PC-9 (cell line): ENCODE results near the gene ZFAND3.
"Not testable (repeated sequence)": the region's sequence is repeated elsewhere in the genome, so short reads cannot be mapped to it uniquely, and the experiment has no call there.

ENCODE experiments used
- EZH2 ChIP-seq: fragments of 200-600 bp; sonication (generic); IDR thresholded peaks from 2 replicates; pipeline ENCODE4 v1.8.0; 2017; ENCODE audit warnings: antibody characterized with exemption, low read depth
- TF ChIP-seq, protein P1 (sequence below): fragments of 200-600 bp; sonication (generic); conservative IDR thresholded peaks from 2 replicates; pipeline ENCODE4 v1.6.1; 2017; ENCODE audit warnings: mixed run types, antibody characterized with exemption, mild to moderate bottlenecking, moderate library complexity

- TF ChIP-seq, protein P1, sequence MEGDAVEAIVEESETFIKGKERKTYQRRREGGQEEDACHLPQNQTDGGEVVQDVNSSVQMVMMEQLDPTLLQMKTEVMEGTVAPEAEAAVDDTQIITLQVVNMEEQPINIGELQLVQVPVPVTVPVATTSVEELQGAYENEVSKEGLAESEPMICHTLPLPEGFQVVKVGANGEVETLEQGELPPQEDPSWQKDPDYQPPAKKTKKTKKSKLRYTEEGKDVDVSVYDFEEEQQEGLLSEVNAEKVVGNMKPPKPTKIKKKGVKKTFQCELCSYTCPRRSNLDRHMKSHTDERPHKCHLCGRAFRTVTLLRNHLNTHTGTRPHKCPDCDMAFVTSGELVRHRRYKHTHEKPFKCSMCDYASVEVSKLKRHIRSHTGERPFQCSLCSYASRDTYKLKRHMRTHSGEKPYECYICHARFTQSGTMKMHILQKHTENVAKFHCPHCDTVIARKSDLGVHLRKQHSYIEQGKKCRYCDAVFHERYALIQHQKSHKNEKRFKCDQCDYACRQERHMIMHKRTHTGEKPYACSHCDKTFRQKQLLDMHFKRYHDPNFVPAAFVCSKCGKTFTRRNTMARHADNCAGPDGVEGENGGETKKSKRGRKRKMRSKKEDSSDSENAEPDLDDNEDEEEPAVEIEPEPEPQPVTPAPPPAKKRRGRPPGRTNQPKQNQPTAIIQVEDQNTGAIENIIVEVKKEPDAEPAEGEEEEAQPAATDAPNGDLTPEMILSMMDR: not testable (repeated sequence)
- TF ChIP-seq EZH2: not testable (repeated sequence)
These were observed 61.1 kb downstream of the ZFAND3 start for GRCh38 chr6:37880602-37881001.
